Heart left ventricle (tissue), 16 donors: ENCODE results near the gene PAN2. TPM values are rescaled to one million over a fixed set of nuclear protein-coding genes. Genes with fewer than 3 reads are reported as not detected.
"Not testable (repeated sequence)": the region's sequence is repeated elsewhere in the genome, so short reads cannot be mapped to it uniquely, and the experiment has no call there.

Source experiments
- ATAC-seq, 4 donors: fragments of 200-7000 bp; cut with Tn5 transposase; one replicate each; pipeline ENCODE4 v1.9.1; 2020 to 2022; ENCODE audit warnings: moderate library complexity in 4 of 4, mild to moderate bottlenecking in 3 of 4, moderate number of reproducible peaks in 1 of 4
- DNase-seq, 5 donors: peaks; one replicate each; pipeline ENCODE4 v3.0.0-alpha.2; 2020
- H3K27ac ChIP-seq, 12 donors: fragments of 200-600 bp; sonication (generic) in 4 of 12; one replicate each; pipeline versions ENCODE4 v1.5.0 to v1.8.0; 2016 to 2022; ENCODE audit warnings: mild to moderate bottlenecking in 2 of 12
- H3K27me3 ChIP-seq, 9 donors: fragments of 200-600 bp; sonication (generic) in 2 of 9; one replicate each; pipeline versions ENCODE4 v1.5.1 to v1.8.0; 2016 to 2022; ENCODE audit warnings: mild to moderate bottlenecking in 3 of 9
- H3K36me3 ChIP-seq, 9 donors: fragments of 200-600 bp; sonication (generic) in 2 of 9; one replicate each; pipeline versions ENCODE4 v1.5.0 to v1.8.0; 2018 to 2022; ENCODE audit warnings: mild to moderate bottlenecking in 2 of 9
- H3K4me1 ChIP-seq, 12 donors: fragments of 200-600 bp; sonication (generic) in 4 of 12; one replicate each; pipeline versions ENCODE4 v1.5.0 to v1.8.0; 2016 to 2022; ENCODE audit warnings: mild to moderate bottlenecking in 3 of 12
- H3K4me3 ChIP-seq, 12 donors: fragments of 200-600 bp; sonication (generic) in 4 of 12; one replicate each; pipeline versions ENCODE4 v1.5.0 to v1.8.0; 2017 to 2022; ENCODE audit warnings: mild to moderate bottlenecking in 9 of 12, moderate library complexity in 4 of 12
- H3K9me3 ChIP-seq, 12 donors: fragments of 200-600 bp; sonication (generic) in 4 of 12; one replicate each; pipeline versions ENCODE4 v1.5.0 to v1.8.0; 2016 to 2022; ENCODE audit warnings: mild to moderate bottlenecking in 1 of 12
- CTCF ChIP-seq, 12 donors: fragments of 200-600 bp; sonication (generic) in 4 of 12; IDR thresholded peaks; one replicate each; pipeline versions ENCODE4 v1.5.0 to v1.8.0; 2018 to 2022; ENCODE audit warnings: antibody characterized with exemption in 12 of 12, mild to moderate bottlenecking in 5 of 12
- POLR2A ChIP-seq, 2 donors: fragments of 450-650 bp; IDR thresholded peaks; one replicate each; pipeline ENCODE4 v1.6.1; 2017; ENCODE audit warnings: antibody characterized with exemption in 2 of 2, mild to moderate bottlenecking in 2 of 2, moderate library complexity in 2 of 2
- WGBS, 4 donors: extraction: QIAGEN DNeasy Blood & Tissue Kit in 2 of 4; methylation state at CpG; one replicate each; pipeline versions ENCODE4 v1.1.5 to v1.1.7; 2013 to 2018; 5-methylcytosine and 5-hydroxymethylcytosine counted together
- intact Hi-C, 10 donors: fragments of 100-400 bp; cut with DNase I; formaldehyde crosslinking; loops; one replicate each; pipeline versions ENCODE4 v1.11.1 to v1.14.2; 2022
- polyA plus RNA-seq, 2 donors: library from polyadenylated mRNA; stranded (reverse); fragments of 200-250 nt; gene quantifications; one replicate each; pipeline ENCODE4 v1.2.3, GENCODE V29; 2013
- total RNA-seq, 9 donors: library from RNA; depleted of rRNA in 2 of 9; stranded (reverse); fragments of >200 nt in 2 of 9; fragmentation: NEBNext Ultra II Directional in 3 of 9; extraction: Animal tissue kit (Norgen Biotek cat#: 25700) in 3 of 9; gene quantifications; one replicate each; pipeline versions ENCODE4 v1.1.0 to v1.2.4, GENCODE V29; 2016 to 2023
- donor health status: ischemic (EF 13 %, LVEDD 7.1; RV severe dilation, severe dysfunction).
- donor health status: healthy with polysubstance abuse.
- donor health status: DM: no; HTN: yes; CAD: no.
- donor health status: DM: no; HTN: no; CAD: no.
- donor health status: ischemic (EF 25% LVEDD 6.9; RV normal size, moderate dysfunction).
- donor health status: ischemic (EF 25% LVEDD 5.7; RV mildly dilated, moderate dysfunction).
- donor health status: healthy.
- donor health status: DM: yes; HTN: yes; CAD: no.
- donor health status: ischemic (EF 35%, LVEDD 5.7; RV mildly dilated, moderate dysfunction).
- donor health status: nonischemic (EF 11% LVEDD 7.7; RV severe dilation, severe dysfunction).
- donor health status: DM: yes; HTN: yes; CAD: no.
- donor health status: PGD.
- donor health status: ischemic (EF 29% LVEDD 5.4; RV normal size, mild dysfunction).
- donor health status: nonischemic (EF 23%, LVEDD 6.1; RV moderate dilation, normal function).

The PAN2 gene
- total and polyA plus RNA-seq, 11 donors = 12.3 to 44.7 (median 38.2) TPM

DNA sequence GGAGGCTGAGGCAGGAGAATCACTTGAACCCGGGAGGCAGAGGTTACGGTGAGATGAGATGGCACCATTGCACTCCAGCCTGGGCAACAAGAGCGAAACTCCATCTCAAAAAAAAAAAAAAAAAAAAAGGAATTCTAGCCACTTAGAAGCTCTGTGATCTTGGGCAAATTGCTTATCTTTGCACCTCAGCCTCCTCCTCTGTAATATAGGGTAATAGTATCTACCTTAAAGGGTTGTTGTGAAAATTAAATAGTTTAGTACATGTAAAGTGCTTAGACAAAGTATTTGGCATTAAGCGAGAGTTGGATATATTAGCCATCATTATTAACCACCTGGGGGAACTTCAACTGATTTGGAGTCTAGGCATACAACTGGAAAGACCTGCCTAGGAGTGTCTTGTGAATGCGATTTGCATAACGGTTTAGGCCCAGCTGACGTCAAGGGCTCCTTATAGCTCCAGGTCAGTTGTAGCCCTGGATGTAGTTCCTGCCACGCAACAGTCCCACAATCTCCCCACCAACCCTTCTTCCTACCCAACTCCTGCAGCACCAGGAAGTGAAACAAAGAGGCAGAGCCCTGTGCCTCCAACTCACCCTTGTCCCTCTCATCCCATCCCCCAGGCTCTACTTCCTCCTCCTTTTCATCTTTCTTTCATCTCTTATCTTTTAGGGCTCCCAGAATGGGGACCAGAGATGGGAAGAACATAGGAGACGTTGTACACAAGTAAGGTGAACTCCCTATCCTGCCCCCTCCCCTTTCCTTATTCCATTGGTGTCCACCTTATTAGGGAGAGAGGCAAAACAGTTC is 2.8 kb upstream of the PAN2 start:
- Histone ChIP-seq H3K27me3 (no peaks in the 10 kb centered on the region), H3K4me3 (no peak overlapping the region), H3K27ac (peak overlapping the region in 1 of 12 donors; percentile 71), H3K4me1 (peaks cover 0 to 45% (median 13%) of the 10 kb centered on the region in 12 donors), H3K9me3 (no peaks in the 10 kb centered on the region), H3K36me3 (peaks cover 0 to 7% (median 1%) of the 10 kb centered on the region in 9 donors)
- 81 to 89% (median 85%) methylated on average over 9 of the region's 9 CpGs for WGBS, 4 donors
- TF ChIP-seq CTCF (IDR thresholded peaks at IDR 0.05) (no peak), POLR2A (IDR thresholded peaks at IDR 0.05) (no peak)
- DNase-seq (no peak), ATAC-seq (no peak)
- intact Hi-C loops = loop anchor here in 5 of 10 donors (10.0 kb wide), 1 partner anchor 128 kb away; the partner anchor contains the start of gene SPRYD4 (in 5 of the 5)

DNA sequence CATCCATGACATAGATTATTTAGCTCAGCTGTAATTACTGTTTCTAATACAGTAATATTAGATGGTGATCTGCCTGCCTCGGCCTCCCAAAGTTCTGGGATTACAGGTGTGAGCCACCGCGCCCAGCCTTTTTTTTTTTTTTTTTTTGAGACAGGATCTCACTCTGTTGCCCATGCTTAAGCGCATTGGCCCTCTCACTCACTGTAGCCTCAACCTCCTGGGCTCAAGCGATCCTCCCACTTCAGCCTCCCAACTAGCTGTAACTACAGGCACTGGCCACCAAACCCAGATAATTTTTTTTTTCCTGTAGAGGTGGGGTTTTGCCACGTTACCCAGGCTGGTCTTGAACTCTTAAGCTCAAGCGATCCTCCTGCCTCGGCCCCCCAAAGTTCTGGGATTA is 1.7 kb upstream of the PAN2 start:
- not testable (repeated sequence) for H3K4me3 ChIP-seq, H3K9me3 ChIP-seq, H3K36me3 ChIP-seq, ATAC-seq, DNase-seq, H3K27ac ChIP-seq, H3K27me3 ChIP-seq
- intact Hi-C loops = loop anchor here in 5 of 10 donors (10.0 kb wide), 1 partner anchor 129 kb away; the partner anchor contains the start of gene SPRYD4 (in 5 of the 5)
- peaks cover 0 to 45% (median 13%) of the 10 kb centered on the region in 12 donors for H3K4me1 ChIP-seq
- 92 to 97% (median 96%) methylated on average over 8 of the region's 8 CpGs for WGBS, 4 donors

- H3K4me3 ChIP-seq = peak overlapping the region; percentile 32 to 93 (median 68)
- no peaks in the 10 kb centered on the region for H3K27me3 ChIP-seq
- H3K36me3 ChIP-seq = peaks cover 0 to 6% (median 2%) of the 10 kb centered on the region in 9 donors
- ATAC-seq (no peak), DNase-seq (no peak)
- no peaks in the 10 kb centered on the region for H3K9me3 ChIP-seq
- intact Hi-C loops = loop anchor here in 6 of 10 donors (5.0 to 10.0 kb wide), 2 partner anchors 113 to 130 kb away; partner anchors contain the start of genes SPRYD4 (in 5 of the 6) and TIMELESS (in 1 of the 6)
- no peak for TF ChIP-seq POLR2A (IDR thresholded peaks at IDR 0.05)
- TF ChIP-seq CTCF (IDR thresholded peaks at IDR 0.05) = peak in 1 of 12 donors; percentile 2
- WGBS, 4 donors = 7 to 13% (median 10%) methylated on average over 6 of the region's 6 CpGs
- H3K4me1 ChIP-seq = peaks cover 0 to 44% (median 13%) of the 10 kb centered on the region in 12 donors
- H3K27ac ChIP-seq = peak overlapping the region; percentile 88 to 100 (median 95)
Observed at GRCh38 chr12:56334490-56334793, 642 bp upstream of the PAN2 start.

GRCh38 chr12:56333197-56333678 is 562 bp downstream of the PAN2 start:
- no peak for TF ChIP-seq CTCF (IDR thresholded peaks at IDR 0.05)
- TF ChIP-seq POLR2A (IDR thresholded peaks at IDR 0.05) = no peak
- H3K4me3 ChIP-seq = peak overlapping the region; percentile 32 to 93 (median 68)
- H3K27ac ChIP-seq = peak overlapping the region; percentile 88 to 100 (median 95)
- H3K9me3 ChIP-seq = no peaks in the 10 kb centered on the region
- WGBS, 4 donors = 21 to 29% (median 22%) methylated on average over 8 of the region's 8 CpGs
- H3K4me1 ChIP-seq = peaks cover 0 to 33% (median 13%) of the 10 kb centered on the region in 12 donors
- intact Hi-C loops = loop anchor here in 6 of 10 donors (5.0 to 10.0 kb wide), 2 partner anchors 114 to 132 kb away; partner anchors contain the start of genes SPRYD4 (in 5 of the 6) and TIMELESS (in 1 of the 6)
- H3K36me3 ChIP-seq = peaks cover 0 to 13% (median 6%) of the 10 kb centered on the region in 9 donors
- no peak for DNase-seq
- peak in 3 of 4 donors; percentile 3 to 21 (median 9) for ATAC-seq
- H3K27me3 ChIP-seq = no peaks in the 10 kb centered on the region
